HT1080 (cell line): ENCODE data around the gene NDUFA7. TPM values are rescaled to one million over a fixed set of nuclear protein-coding genes. Genes with fewer than 3 reads are reported as not detected.
"Not testable (repeated sequence)": the region's sequence is repeated elsewhere in the genome, so short reads cannot be mapped to it uniquely, and the experiment has no call there.

ENCODE experiments used
- DNase-seq: peaks from one replicate; pipeline ENCODE4 v3.0.0-alpha.2; 2015; ENCODE audit warnings: low read depth
- total RNA-seq: library from RNA; depleted of rRNA; stranded (reverse); fragments of >200 nt; shearing (Covaris generic); gene quantifications from 2 replicates; pipeline ENCODE4 v1.2.3, GENCODE V29; 2014; rRNA removed

NDUFA7 gene
- total RNA-seq, 1 experiment from 2014 or later: 39.4 TPM

DNA sequence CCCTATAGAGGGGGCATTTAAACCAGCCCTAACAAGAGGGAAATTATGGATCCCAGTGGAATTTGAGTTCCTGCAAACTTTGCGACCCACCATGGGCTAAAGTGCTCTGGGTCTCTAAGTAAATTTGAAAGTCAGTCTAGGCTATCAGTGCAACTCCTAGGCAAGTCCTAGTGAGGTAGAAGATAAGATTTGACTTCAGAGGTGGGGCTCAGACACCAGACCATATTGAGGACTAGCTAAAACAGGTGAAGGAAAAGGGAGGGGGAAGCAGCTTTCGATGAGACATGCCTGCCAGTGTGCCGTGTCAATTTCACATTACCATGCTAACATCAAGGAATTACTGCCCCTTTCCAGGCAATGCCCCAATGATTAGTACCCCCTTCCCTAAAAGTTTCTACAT lies 51.5 kb downstream of the NDUFA7 start:
- DNase-seq: no peak

DNA sequence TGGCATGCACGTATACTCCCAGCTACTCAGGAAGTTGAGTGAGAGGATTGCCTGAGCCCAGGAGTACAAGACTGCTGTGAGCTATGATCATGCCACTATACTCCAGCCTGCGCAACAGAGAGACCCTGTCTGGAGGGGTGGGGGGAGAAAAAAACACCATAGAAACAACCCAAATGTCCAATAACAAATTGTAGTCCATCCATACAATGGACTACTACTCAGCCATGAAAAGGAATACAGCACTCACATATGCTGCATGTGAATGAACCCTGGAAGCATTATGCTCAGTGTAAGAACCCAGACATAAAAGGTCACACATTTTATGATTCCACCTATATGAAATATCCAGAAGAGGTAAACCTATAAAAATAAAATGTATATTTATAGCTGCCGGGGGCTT lies 55.3 kb downstream of the NDUFA7 start:
- DNase-seq: no peak

- not testable (repeated sequence) for DNase-seq
Measured at GRCh38 chr19:8264248-8264647, 56.9 kb downstream of the NDUFA7 start.

- DNase-seq: no peak
Measured at GRCh38 chr19:8262431-8262830, 58.7 kb downstream of the NDUFA7 start.

DNA sequence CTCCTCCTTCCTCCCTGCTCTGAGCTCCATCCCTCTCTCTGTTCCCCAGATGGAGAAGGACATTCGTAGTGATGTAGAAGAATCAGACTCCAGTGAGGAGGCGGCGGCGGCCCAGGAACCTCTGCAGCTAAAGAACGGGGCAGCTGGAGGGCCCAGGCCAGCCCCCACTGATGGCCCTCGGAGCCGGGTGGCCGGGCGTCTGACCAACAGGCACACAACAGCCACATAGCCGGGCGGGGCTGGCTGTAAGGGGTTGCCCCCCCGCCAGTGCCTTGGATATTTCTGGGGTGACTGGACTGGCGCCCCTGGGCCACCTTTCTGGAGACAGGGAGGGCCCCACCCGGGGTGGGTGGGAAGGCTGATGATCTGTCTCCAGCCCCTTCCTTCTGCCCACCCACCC lies 59.3 kb downstream of the NDUFA7 start:
- DNase-seq: no peak

DNA sequence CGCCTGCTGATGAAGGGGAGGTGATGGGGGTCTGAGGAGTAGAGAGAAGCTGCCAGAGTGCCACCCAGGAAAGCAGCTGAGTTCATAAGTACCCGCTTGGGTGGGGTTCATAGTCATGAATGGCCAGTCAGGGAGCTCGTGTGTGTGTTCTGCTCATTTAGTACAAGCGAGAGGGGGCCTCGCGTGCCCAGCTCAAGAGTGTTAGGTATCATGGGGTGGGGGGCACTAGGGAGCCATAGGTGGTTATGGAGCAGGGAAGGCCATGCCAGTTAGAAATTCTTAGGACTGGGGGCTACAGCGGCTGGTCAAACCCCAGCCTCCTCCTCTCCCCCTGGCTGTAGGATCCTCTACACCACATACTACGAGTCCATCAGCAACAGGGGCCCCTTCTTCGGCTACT lies 59.8 kb downstream of the NDUFA7 start:
- DNase-seq: no peak

Other genes starting within 250 kb of the NDUFA7 start
- gene FBN3, start 171.8 kb downstream of the NDUFA7 start, total RNA-seq: not detected in 2 replicates
- 0.27 and 0.50 TPM in 2 replicates for gene CERS4, start 112.0 kb downstream of the NDUFA7 start, total RNA-seq
- gene CD320, start 13.0 kb downstream of the NDUFA7 start, total RNA-seq: 88.7 and 93.7 TPM in 2 replicates
- 1,252 and 1,259 TPM in 2 replicates for gene RPS28, start 121 bp upstream of the NDUFA7 start, total RNA-seq
- not detected in 2 replicates for gene KANK3, start 21.9 kb upstream of the NDUFA7 start, total RNA-seq
- gene ANGPTL4, start 42.8 kb upstream of the NDUFA7 start, total RNA-seq: not detected in 2 replicates
- 9.6 and 10.7 TPM in 2 replicates for gene RAB11B, start 69.0 kb upstream of the NDUFA7 start, total RNA-seq
- gene MARCHF2, start 91.9 kb upstream of the NDUFA7 start, total RNA-seq: 6.5 and 10.4 TPM in 2 replicates
- gene HNRNPM, start 123.6 kb upstream of the NDUFA7 start, total RNA-seq: 109 and 146 TPM in 2 replicates
- not detected in 2 replicates for gene PRAM1, start 181.3 kb upstream of the NDUFA7 start, total RNA-seq
- 4.1 and 8.5 TPM in 2 replicates for gene ZNF414, start 192.8 kb upstream of the NDUFA7 start, total RNA-seq